BE2C (cell line): ENCODE data around the gene TNP2.

Experiments used
- DNase-seq: peaks from one replicate; pipeline ENCODE4 v3.0.0-alpha.2; 2020
- H3K27me3 ChIP-seq: fragments of 250-450 bp; sonication (Bioruptor Pico); 2 replicates; pipeline ENCODE4 v1.5.1; 2020; ENCODE audit warnings: mild to moderate bottlenecking
- H3K36me3 ChIP-seq: fragments of 250-450 bp; sonication (Bioruptor Pico); 2 replicates; pipeline ENCODE4 v1.5.1; 2020; ENCODE audit warnings: mild to moderate bottlenecking
- H3K4me1 ChIP-seq: fragments of 250-450 bp; sonication (Bioruptor Pico); 2 replicates; pipeline ENCODE4 v1.5.1; 2020
- H3K4me3 ChIP-seq: 2 replicates; pipeline ENCODE4 v1.5.1; 2011; ENCODE audit warnings: low read depth, low read length
- H3K9me3 ChIP-seq: fragments of 250-450 bp; sonication (Bioruptor Pico); 2 replicates; pipeline ENCODE4 v1.5.1; 2020
- CTCF ChIP-seq: IDR thresholded peaks from 2 replicates; pipeline ENCODE4 v1.5.1; 2012; ENCODE audit warnings: mild to moderate bottlenecking, low read depth, low read length

TNP2 gene

GRCh38 chr16:11238272-11239202, 30.6 kb downstream of the TNP2 start:
- Histone ChIP-seq H3K4me3 (no peak overlapping the region), H3K9me3 (no peaks in the 10 kb centered on the region), H3K4me1 (no peaks in the 10 kb centered on the region), H3K36me3 (no peaks in the 10 kb centered on the region), H3K27me3 (no peaks in the 10 kb centered on the region)
- DNase-seq: no peak
- TF ChIP-seq CTCF: no peak

- TF ChIP-seq CTCF: no peak
- H3K4me1 ChIP-seq: no peaks in the 10 kb centered on the region
- H3K27me3 ChIP-seq: no peaks in the 10 kb centered on the region
- no peaks in the 10 kb centered on the region for H3K36me3 ChIP-seq
- no peak for DNase-seq
- no peak overlapping the region for H3K4me3 ChIP-seq
- no peaks in the 10 kb centered on the region for H3K9me3 ChIP-seq
Measured at GRCh38 chr16:11236461-11237254, 32.5 kb downstream of the TNP2 start.

- DNase-seq: no peak
- Histone ChIP-seq H3K4me1 (no peaks in the 10 kb centered on the region), H3K9me3 (no peaks in the 10 kb centered on the region; the same call in 1 of the 2 replicates), H3K36me3 (no peaks in the 10 kb centered on the region), H3K27me3 (no peaks in the 10 kb centered on the region), H3K4me3 (no peak overlapping the region)
- TF ChIP-seq CTCF: no peak
Measured at GRCh38 chr16:11235703-11235991, 33.5 kb downstream of the TNP2 start.

DNA sequence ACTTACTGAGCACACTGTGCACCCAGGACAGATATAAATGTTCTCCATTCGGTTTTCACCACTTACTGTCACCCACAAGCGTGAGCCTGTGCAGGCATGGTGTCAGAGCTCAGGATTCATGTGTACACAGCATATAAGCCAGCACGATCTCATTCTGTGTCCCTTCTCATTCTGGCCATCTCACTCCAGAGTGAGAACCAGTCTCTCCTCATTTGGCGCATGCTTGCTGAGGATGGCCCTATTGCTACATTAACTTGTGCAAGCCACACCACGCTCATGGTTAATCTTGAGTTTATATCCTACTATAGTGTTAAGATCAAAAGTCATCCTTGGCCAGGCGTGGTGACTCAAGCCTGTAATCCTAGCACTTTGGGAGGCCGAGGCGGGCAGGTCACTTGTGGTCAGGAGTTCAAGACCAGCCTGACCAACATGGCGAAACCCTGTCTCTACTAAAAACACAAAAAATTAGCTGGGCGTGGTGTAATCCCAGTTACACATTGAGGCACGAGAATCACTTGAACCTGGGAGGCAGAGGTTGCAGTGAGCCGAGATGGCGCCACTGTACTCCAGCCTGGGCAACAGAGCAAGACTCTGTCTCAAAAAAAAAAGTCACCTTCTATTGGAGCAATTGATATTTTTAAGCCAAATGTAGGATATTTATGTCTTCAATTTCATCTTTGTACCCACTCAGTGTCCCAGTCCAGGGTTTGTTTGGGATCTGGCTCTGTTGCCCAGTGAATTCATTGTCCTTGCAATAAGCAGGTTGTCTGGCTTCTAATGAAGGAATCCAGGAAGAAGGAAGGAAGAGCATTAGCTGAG, 34.0 kb downstream of the TNP2 start:
- Histone ChIP-seq H3K4me1 (no peaks in the 10 kb centered on the region), H3K9me3 (no peaks in the 10 kb centered on the region; the same call in 1 of the 2 replicates), H3K4me3 (no peak overlapping the region), H3K27me3 (no peaks in the 10 kb centered on the region), H3K36me3 (no peaks in the 10 kb centered on the region)
- DNase-seq: no peak
- no peak for TF ChIP-seq CTCF

GRCh38 chr16:11233727-11234376, 35.3 kb downstream of the TNP2 start:
- H3K4me1 ChIP-seq: no peaks in the 10 kb centered on the region
- TF ChIP-seq CTCF: no peak
- H3K27me3 ChIP-seq: no peaks in the 10 kb centered on the region
- H3K4me3 ChIP-seq: no peak overlapping the region
- DNase-seq: no peak
- H3K9me3 ChIP-seq: no peaks in the 10 kb centered on the region; the same call in 1 of the 2 replicates
- H3K36me3 ChIP-seq: no peaks in the 10 kb centered on the region
